M059J (cell line): Measurements from ENCODE around the gene CYP17A1. TPM values are rescaled to one million over a fixed set of nuclear protein-coding genes. Genes with fewer than 3 reads are reported as not detected.
A peak's percentile ranks its signal among the peaks of the same experiment; 100 is the strongest.
"Not testable (repeated sequence)": the region's sequence is repeated elsewhere in the genome, so short reads cannot be mapped to it uniquely, and the experiment has no call there.

Experiments used
- DNase-seq: peaks from one replicate; pipeline ENCODE4 v3.0.0-alpha.2; 2012; ENCODE audit warnings: low read depth
- total RNA-seq: library from RNA; depleted of rRNA; stranded (reverse); fragments of >200 nt; shearing (Covaris generic); gene quantifications from 2 replicates; pipeline ENCODE4 v1.2.3, GENCODE V29; 2014; rRNA removed

The CYP17A1 gene
- not detected in 2 replicates for total RNA-seq

- DNase-seq, result peak; percentile 16
Measured at GRCh38 chr10:102837230-102837721, at the start of gene CYP17A1. Gene CYP17A1, minus strand, starts transcription at chr10:102837413. Its CDS starts 52 bp downstream, at chr10:102837361.

- DNase-seq, result no peak
Measured at GRCh38 chr10:102880256-102880655, 43.0 kb upstream of the CYP17A1 start.

GRCh38 chr10:102878629-102879028, 41.4 kb upstream of the CYP17A1 start:
- no peak for DNase-seq

- DNase-seq, result no peak
Measured at GRCh38 chr10:102876747-102877153, 39.5 kb upstream of the CYP17A1 start.

- no peak for DNase-seq
Measured at GRCh38 chr10:102872163-102872562, 35.0 kb upstream of the CYP17A1 start.

GRCh38 chr10:102870221-102870620, 33.0 kb upstream of the CYP17A1 start:
- no peak for DNase-seq

- no peak for DNase-seq
Measured at GRCh38 chr10:102869258-102870198, 32.3 kb upstream of the CYP17A1 start, which contains the start of gene AS3MT. Gene AS3MT, plus strand, starts transcription at chr10:102869470. Its CDS starts 123 bp downstream, at chr10:102869593.

- no peak for DNase-seq
Measured at GRCh38 chr10:102868911-102869257, 31.7 kb upstream of the CYP17A1 start.

- DNase-seq, result no peak
Measured at GRCh38 chr10:102865620-102866019, 28.4 kb upstream of the CYP17A1 start.

GRCh38 chr10:102863660-102864059, 26.4 kb upstream of the CYP17A1 start:
- DNase-seq, result no peak

GRCh38 chr10:102859911-102860310, 22.7 kb upstream of the CYP17A1 start:
- no peak for DNase-seq

GRCh38 chr10:102856758-102857424, 19.7 kb upstream of the CYP17A1 start:
- DNase-seq, result no peak

- DNase-seq, result peak; percentile 96
Measured at GRCh38 chr10:102855731-102856436, 18.7 kb upstream of the CYP17A1 start.

- not testable (repeated sequence) for DNase-seq
Measured at GRCh38 chr10:102853237-102853636, 16.0 kb upstream of the CYP17A1 start.

- DNase-seq, result no peak
Measured at GRCh38 chr10:102850025-102850518, 12.9 kb upstream of the CYP17A1 start.

- DNase-seq, result no peak
Measured at GRCh38 chr10:102845352-102845902, 8.2 kb upstream of the CYP17A1 start.

- DNase-seq, result not testable (repeated sequence)
Measured at GRCh38 chr10:102844190-102844776, 7.1 kb upstream of the CYP17A1 start.

- DNase-seq, result not testable (repeated sequence)
Measured at GRCh38 chr10:102843139-102843538, 5.9 kb upstream of the CYP17A1 start.

- no peak for DNase-seq
Measured at GRCh38 chr10:102841827-102842345, 4.7 kb upstream of the CYP17A1 start.

GRCh38 chr10:102838276-102838927, 1.2 kb upstream of the CYP17A1 start:
- not testable (repeated sequence) for DNase-seq
